GM19452 (cell line): ENCODE data around the gene TAS2R20.
"Not testable (repeated sequence)": the region's sequence is repeated elsewhere in the genome, so short reads cannot be mapped to it uniquely, and the experiment has no call there.

Experiments
- ATAC-seq: cut with Tn5 transposase; IDR thresholded peaks from one replicate; pipeline ENCODE4 v1.9.1; 2021; ENCODE audit not compliant: unreplicated experiment

TAS2R20 gene, protein sequence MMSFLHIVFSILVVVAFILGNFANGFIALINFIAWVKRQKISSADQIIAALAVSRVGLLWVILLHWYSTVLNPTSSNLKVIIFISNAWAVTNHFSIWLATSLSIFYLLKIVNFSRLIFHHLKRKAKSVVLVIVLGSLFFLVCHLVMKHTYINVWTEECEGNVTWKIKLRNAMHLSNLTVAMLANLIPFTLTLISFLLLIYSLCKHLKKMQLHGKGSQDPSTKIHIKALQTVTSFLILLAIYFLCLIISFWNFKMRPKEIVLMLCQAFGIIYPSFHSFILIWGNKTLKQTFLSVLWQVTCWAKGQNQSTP

DNA sequence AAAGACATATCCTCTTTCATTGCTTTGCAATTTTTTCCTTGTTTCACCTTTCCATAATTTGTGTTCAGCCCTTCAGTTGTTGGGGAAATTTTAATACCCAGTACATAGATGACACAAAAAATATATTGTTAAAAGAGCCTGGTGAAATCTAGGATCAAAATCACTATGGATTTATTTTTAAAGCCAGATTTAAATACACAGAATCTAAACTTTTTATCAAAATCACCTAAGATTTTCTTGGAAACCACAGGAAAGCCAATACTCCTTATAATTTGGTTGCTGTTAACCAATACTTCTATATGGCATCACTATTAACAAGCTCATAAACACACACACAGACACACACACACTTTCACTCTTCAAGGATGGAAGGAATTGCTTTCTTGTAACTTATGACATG is at the start of gene TAS2R20:
Gene TAS2R20 (minus strand): TSS at position 101 of the 400 bp plus-strand sequence. CDS start 429 bp downstream, outside the sequence.
- no peak for ATAC-seq

DNA sequence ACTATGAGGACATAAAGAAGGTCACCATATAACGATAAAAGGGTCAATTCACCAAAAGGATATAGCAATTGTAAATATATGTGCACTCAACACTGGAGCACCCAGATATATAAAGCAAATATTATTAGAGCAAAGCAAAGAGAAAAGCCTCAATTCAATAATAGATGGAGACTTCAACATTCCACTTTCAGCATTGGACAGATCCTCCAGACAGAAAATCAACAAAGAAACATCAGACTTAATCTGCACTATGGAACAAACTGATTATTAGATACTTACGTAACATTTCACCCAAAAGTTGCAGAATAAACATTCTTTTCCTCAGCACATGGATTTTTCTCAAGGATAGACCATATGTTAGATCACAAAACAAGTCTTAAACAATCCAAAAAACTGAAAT is 43.3 kb upstream of the TAS2R20 start:
- ATAC-seq: not testable (repeated sequence)

DNA sequence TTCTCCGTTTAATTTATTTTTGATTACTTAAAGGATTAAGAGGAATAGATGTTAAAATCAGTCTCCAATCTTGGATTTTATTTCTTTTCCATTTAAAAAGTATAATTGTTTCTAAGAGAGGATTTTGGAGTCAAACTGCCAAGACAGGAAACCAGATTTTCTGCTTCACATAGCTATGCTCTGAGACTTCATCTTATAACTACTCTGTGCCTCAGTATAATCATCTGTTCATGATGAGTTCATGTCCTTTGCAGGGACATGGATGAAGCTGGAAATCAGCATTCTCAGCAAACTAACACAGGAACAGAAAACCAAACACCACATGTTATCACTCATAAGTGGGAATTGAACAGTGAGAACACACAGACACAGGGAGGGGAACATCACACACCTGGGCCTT is 42.1 kb upstream of the TAS2R20 start:
- ATAC-seq: no peak

DNA sequence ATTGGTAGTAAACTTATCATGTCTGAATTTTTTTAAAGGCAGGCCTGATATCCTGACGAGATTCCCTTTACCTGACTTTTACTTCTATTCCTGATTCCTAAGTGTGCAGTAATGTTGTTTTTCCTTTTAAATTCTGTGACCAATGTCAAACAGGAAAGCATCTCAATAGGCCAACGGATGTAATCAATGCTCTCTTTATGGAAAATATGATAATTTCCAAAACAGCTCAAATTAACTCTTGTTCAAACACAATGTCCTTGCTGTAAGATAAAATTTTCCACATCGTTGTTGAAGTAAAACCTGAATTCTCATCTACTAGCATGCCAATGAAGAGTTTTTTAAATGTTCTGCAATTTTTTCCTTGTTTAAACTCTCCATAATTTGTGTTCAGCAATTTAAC is 41.1 kb upstream of the TAS2R20 start:
- ATAC-seq: no peak

DNA sequence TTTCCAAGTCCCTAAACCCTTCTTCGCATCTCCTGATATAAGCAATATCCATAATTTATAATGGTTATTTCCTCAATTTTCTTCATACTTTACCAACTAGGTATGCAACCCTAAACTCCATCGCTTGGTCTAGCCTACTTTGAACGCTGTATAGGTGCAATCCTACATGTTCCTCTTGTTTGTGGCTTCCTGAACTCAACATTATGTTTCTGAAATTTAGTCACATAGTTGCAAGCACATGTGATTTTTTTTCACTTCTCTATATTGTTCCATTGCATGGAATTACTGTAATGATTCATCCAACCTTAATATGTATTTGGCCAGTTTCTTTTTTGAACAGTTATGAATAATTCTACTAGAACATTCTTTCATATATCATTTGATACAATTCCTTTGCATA is 35.9 kb upstream of the TAS2R20 start:
- not testable (repeated sequence) for ATAC-seq

- ATAC-seq: no peak
These were observed 33.2 kb upstream of the TAS2R20 start, which contains the start of gene TAS2R31 for GRCh38 chr12:11031307-11031706. TSS of gene TAS2R31 (minus strand) at chr12:11031407. CDS start at chr12:11031335, 72 bp downstream.

DNA sequence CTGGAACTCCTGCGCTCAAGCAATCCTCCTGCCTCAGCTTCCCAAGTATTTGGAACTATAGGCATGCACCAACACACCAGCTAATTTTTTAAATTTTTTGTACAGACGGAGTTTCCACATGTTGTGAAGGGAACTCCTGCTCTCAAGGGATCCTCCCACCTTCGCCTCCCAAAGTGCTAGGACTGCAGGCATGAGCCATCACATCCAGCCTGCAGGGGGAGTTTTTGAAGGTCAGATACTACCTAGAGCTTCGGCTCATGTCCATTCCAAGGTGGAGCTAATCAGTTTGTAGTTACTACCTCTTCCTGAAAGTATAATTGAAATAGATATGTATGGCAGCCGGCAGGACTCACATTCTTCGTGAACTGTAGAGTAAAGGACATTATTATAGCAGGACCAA is 28.0 kb upstream of the TAS2R20 start:
- ATAC-seq: no peak

- ATAC-seq: no peak
These were observed 25.3 kb upstream of the TAS2R20 start for GRCh38 chr12:11023387-11023786.

DNA sequence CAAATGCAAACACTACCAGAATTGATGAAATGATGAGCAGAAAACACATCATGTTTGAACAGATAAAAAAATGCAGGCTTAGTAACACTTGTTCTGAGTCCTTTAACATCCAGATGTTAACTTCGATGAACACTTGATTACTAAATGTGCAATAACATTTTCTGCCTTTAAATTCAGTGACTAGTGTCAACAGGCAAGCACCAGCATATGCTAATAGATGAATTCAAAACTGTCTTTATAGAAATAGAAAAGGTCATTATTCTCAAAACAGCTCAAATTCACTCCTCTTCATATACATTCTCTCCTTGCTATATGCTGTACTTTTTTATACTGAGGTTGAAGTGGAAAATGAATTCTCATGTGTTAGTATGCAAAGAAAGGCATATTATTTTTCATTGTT is 24.4 kb upstream of the TAS2R20 start, which contains the start of gene TAS2R19:
Gene TAS2R19 (minus strand): TSS at position 101 of the 400 bp plus-strand sequence. CDS start 49 bp downstream, at position 52.
- no peak for ATAC-seq

DNA sequence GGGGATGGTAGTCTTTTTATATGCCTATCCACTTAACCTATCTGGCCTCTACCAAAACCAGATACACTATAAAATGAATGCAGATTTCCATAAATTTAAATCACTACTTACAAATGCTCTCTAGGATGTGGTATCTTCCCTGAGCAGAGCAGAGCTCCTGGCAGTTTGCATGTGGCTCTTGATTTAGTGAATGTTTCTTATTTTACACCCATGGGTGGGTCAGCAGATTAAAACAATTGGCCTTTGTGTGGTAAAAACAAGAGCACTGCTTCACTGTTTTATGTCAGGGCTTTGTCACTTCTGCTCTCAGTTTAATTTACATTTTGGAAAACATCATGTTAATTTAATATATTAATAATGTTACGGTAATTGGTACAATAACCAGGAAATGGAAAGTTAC is 18.8 kb upstream of the TAS2R20 start:
- no peak for ATAC-seq

GRCh38 chr12:11015775-11016430 is 17.8 kb upstream of the TAS2R20 start:
- no peak for ATAC-seq

- no peak for ATAC-seq
These were observed 16.1 kb upstream of the TAS2R20 start for GRCh38 chr12:11014234-11014633.

DNA sequence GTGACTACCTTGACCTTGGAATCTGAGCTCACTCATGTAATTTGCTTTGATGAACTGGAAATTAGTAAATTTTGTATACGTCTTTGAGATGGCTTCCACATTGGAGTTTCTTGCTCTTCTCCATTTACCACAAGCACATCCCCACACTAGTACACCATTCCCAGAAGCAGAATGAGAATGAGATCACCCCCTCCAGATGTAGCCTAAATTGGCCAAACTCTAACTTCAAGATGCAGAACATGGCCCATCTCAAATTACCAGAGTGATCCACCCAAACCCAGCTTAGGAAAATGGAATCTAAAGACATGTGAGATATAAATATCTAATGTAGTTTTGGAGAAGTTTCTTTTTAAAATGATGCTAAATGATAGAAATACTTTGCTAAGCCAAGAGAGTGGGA is 9.5 kb upstream of the TAS2R20 start:
- ATAC-seq: no peak

- ATAC-seq: no peak
These were observed 3.8 kb downstream of the TAS2R20 start for GRCh38 chr12:10994307-10994706.

DNA sequence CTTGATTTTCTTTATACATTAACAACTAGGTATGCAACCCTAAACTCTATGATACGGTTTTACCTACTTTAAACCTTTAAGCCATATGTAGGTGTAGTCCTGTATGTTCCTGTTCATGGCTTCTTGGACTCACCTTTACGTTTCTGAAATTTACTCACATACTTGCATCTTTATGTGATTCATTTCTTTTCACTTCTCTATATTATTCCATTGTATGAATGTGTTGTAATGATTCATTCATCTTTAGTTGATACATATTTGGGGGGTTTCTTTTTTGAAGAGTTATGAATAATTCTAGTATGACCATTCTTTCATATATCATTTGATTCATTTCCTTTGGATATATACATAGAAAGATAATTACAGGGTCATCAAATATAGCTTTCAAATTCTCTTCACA is 9.0 kb downstream of the TAS2R20 start:
- no peak for ATAC-seq

GRCh38 chr12:10986812-10987211 is 11.3 kb downstream of the TAS2R20 start, which contains the start of gene TAS2R50:
TSS of gene TAS2R50 (minus strand) at chr12:10986912. CDS start at chr12:10986860, 52 bp downstream.
- ATAC-seq: no peak

DNA sequence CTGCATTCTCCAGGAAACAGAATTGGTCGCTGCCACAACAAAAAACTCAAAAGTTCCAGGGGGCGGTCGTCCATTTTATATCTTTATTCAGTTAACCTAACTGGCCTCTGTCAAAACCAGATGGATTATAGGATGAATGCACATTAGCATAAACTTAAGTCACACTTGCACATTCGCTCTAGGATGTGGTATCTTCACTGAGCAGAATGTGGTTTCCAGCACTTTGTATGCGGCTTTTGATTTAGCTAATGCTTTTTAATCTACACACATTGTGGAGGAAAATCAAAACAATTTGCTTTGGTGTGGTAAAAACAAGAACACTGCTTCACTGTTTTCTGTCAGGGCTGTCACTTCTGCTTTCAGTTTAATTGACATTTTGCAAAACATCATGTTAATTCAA is 15.9 kb downstream of the TAS2R20 start:
- ATAC-seq: no peak

DNA sequence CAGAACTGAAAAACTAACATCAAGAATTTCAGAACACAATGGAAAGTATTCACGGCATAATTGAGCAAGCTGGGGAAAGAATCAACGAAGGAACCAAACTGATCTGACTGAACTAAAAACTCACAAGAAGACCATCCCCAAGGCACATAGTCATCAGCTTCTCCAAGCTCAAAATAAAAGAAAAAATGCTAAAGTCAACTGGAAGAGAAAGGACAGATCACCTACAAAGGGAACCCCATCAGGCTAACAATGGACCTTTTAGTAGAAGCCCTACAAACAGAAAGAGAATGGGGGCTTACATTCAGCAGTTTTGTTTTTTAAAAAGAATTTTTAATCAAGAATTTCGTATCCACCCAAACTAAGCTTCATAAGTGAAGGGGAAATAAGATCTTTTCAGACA is 23.1 kb downstream of the TAS2R20 start:
- no peak for ATAC-seq

DNA sequence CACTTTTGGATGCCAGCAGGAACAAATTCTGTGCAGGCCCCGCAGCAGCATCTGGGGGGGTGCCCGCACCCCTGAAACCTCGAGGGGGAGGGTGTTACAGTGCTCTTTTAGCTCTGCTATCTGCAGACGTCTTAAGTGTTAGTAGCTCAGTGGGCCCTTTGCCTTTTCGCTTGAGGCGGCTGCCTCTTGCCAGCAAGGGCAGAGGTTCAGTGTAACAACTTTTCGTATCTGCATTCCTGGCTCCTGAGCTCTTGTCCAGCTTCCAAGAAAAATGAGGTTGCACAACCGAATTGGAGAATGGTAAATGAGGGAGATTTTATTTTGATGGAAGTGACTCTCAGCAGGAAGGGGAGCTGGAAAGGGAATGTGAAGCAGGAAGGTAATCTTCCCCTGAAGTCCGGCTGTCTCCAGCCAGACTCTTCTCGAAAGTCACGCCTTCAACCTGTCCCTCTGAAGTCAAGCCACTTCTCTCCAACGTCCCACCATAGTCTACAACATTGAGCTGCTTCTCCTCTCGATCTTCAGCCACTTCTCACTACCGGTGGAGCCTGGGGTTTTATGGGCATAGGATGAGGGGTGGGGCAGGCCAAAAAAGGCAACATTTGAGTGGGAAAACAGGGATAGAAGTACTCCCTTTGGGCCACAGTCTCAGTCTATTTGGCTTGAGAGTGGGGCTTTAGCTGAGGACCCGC is 29.2 kb downstream of the TAS2R20 start:
- no peak for ATAC-seq

- ATAC-seq: no peak
These were observed 30.7 kb downstream of the TAS2R20 start for GRCh38 chr12:10967409-10967808.

GRCh38 chr12:10966314-10966713 is 31.8 kb downstream of the TAS2R20 start:
- no peak for ATAC-seq

- ATAC-seq: no peak
These were observed 32.6 kb downstream of the TAS2R20 start for GRCh38 chr12:10965476-10965875.
